Measurements from ENCODE around the gene PPP1R12B. TPM values are rescaled to one million over a fixed set of nuclear protein-coding genes. Genes with fewer than 3 reads are reported as not detected.
"Not testable (repeated sequence)": the region's sequence is repeated elsewhere in the genome, so short reads cannot be mapped to it uniquely, and the experiment has no call there.

PPP1R12B gene
- polyA plus RNA-seq, 1 donor (not counting 4 experiments of a cell fraction or from before 2014, with no cell fraction given): 6.9 TPM

DNA sequence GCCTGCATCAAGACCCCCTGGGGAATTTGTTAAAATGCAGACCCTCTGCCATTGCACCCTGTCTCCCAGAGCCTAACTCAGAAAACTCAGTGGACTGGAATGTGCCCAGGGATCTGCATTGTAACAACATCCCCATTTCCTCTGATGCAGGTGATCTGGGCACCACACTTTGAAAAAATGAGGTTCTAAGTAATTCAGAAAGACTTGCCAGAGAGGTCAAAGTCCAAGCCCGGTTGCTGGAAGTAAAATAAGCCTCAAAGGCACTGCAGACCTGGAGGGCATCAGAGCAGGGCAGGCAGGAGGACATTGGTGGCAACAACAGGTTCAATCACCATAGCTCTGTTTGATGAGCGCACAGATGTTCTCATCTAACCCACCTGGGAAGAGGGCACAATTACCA lies 271.0 kb downstream of the PPP1R12B start:
- Histone ChIP-seq H3K9ac (ENCODE audit: control insufficient read depth, extremely low read depth, insufficient read depth, low read length) (no peak overlapping the region), H3K36me3 (ENCODE audit: control insufficient read depth in 2 of 2, extremely low read depth in 1 of 2, insufficient read depth in 2 of 2, low read length in 2 of 2) (no peaks in the 10 kb centered on the region), H3K27me3 (ENCODE audit: control insufficient read depth, extremely low read depth, insufficient read depth, low read length) (peaks cover 2% of the 10 kb centered on the region), H3K27ac (ENCODE audit: control insufficient read depth, insufficient read depth, low read length) (no peak overlapping the region), H4K20me1 (ENCODE audit: control insufficient read depth, extremely low read depth, insufficient read depth, low read length) (no peaks in the 10 kb centered on the region), H3K4me2 (ENCODE audit: control insufficient read depth, extremely low read depth, insufficient read depth, low read depth, low read length) (no peak overlapping the region), H2AFZ (ENCODE audit: control insufficient read depth, low read length) (no peak overlapping the region), H3K4me1 (ENCODE audit: control insufficient read depth, extremely low read depth, insufficient read depth, low read length) (peaks cover 13% of the 10 kb centered on the region), H3K9me3 (ENCODE audit: control insufficient read depth, low read depth, low read length) (no peaks in the 10 kb centered on the region), H3K4me3 (ENCODE audit: control insufficient read depth in 2 of 3, extremely low read depth in 1 of 3, insufficient read depth in 2 of 3, low read depth in 1 of 3, low read length in 3 of 3) (no peak overlapping the region), H3K79me2 (ENCODE audit: control insufficient read depth, insufficient read depth, low read length) (no peaks in the 10 kb centered on the region), H3K9me1 (ENCODE audit: control insufficient read depth, extremely low read depth, insufficient read depth, low read length) (no peaks in the 10 kb centered on the region)
- DNase-seq (ENCODE audit: low read depth, low spot score) (no peak), FAIRE-seq (no peak)
- dilution Hi-C loops (cut with MboI; ENCODE audit: extremely low pct_ligation_motif_present, low sequenced_read_pairs): no loop called here
- TF ChIP-seq, protein P1, sequence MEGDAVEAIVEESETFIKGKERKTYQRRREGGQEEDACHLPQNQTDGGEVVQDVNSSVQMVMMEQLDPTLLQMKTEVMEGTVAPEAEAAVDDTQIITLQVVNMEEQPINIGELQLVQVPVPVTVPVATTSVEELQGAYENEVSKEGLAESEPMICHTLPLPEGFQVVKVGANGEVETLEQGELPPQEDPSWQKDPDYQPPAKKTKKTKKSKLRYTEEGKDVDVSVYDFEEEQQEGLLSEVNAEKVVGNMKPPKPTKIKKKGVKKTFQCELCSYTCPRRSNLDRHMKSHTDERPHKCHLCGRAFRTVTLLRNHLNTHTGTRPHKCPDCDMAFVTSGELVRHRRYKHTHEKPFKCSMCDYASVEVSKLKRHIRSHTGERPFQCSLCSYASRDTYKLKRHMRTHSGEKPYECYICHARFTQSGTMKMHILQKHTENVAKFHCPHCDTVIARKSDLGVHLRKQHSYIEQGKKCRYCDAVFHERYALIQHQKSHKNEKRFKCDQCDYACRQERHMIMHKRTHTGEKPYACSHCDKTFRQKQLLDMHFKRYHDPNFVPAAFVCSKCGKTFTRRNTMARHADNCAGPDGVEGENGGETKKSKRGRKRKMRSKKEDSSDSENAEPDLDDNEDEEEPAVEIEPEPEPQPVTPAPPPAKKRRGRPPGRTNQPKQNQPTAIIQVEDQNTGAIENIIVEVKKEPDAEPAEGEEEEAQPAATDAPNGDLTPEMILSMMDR (optimal IDR thresholded peaks at IDR 0.05 in 1 of 3, IDR thresholded peaks at IDR 0.05 in 1 of 3, conservative IDR thresholded peaks at IDR 0.05 in 1 of 3; ENCODE audit: extremely low read depth in 1 of 3, insufficient read depth in 2 of 3, low read length in 3 of 3): no peak
- TF ChIP-seq EZH2 (IDR thresholded peaks at IDR 0.05; ENCODE audit: low read length): no peak

DNA sequence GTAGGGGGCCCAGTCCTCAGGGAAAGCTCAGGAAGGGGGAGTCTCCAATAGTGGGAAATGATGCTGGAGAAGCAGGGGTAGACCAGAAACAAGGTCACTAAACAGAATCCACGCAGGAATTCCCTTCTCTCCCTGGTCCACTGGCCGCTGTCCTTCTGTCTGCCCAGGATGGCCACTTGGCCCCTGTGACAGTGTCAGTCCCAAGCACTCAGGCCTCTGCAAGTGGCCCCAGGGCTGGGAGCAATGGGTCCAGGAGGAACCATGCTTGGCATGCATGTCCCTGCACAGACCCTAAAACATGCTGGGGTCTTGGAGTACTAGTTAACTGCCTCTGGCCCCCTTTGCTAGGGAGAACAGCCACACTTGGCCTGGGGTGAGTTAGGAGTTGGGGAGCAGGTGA lies 271.5 kb downstream of the PPP1R12B start:
- H3K4me2 ChIP-seq (ENCODE audit: control insufficient read depth, extremely low read depth, insufficient read depth, low read depth, low read length); H3K79me2 ChIP-seq (ENCODE audit: control insufficient read depth, insufficient read depth, low read length); H4K20me1 ChIP-seq (ENCODE audit: control insufficient read depth, extremely low read depth, insufficient read depth, low read length); dilution Hi-C loops (cut with MboI; ENCODE audit: extremely low pct_ligation_motif_present, low sequenced_read_pairs); H2AFZ ChIP-seq (ENCODE audit: control insufficient read depth, low read length); H3K4me3 ChIP-seq (ENCODE audit: control insufficient read depth in 2 of 3, extremely low read depth in 1 of 3, insufficient read depth in 2 of 3, low read depth in 1 of 3, low read length in 3 of 3); FAIRE-seq; H3K9me1 ChIP-seq (ENCODE audit: control insufficient read depth, extremely low read depth, insufficient read depth, low read length); H3K36me3 ChIP-seq (ENCODE audit: control insufficient read depth in 2 of 2, extremely low read depth in 1 of 2, insufficient read depth in 2 of 2, low read length in 2 of 2); H3K9ac ChIP-seq (ENCODE audit: control insufficient read depth, extremely low read depth, insufficient read depth, low read length); DNase-seq (ENCODE audit: low read depth, low spot score); H3K9me3 ChIP-seq (ENCODE audit: control insufficient read depth, low read depth, low read length); H3K27ac ChIP-seq (ENCODE audit: control insufficient read depth, insufficient read depth, low read length); H3K27me3 ChIP-seq (ENCODE audit: control insufficient read depth, extremely low read depth, insufficient read depth, low read length): not testable (repeated sequence)
- H3K4me1 ChIP-seq (ENCODE audit: control insufficient read depth, extremely low read depth, insufficient read depth, low read length): peaks cover 13% of the 10 kb centered on the region

DNA sequence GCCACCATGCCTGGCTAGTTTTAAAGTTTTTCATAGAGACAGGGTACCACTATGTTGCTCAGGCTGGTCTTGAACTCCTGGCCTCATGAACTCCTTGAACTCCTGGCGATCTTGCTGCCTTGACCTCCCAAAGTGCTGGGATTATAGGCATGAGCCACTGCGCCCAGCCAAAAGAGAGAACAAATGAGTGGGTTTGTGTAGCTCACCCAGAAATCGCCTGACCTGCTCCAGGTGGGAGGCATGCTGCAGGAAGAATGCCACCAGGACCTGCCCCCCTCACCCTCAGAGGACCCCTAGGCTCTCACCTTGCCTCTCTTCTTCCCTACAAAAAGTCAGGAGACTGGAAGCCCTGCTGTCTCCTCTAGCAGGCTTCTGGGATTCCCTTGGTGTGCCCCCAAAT lies 272.9 kb downstream of the PPP1R12B start:
- H4K20me1 ChIP-seq (ENCODE audit: control insufficient read depth, extremely low read depth, insufficient read depth, low read length): no peaks in the 10 kb centered on the region
- H3K27ac ChIP-seq (ENCODE audit: control insufficient read depth, insufficient read depth, low read length): no peak overlapping the region
- DNase-seq (ENCODE audit: low read depth, low spot score) (no peak), FAIRE-seq (no peak)
- TF ChIP-seq, protein P1 (optimal IDR thresholded peaks at IDR 0.05 in 1 of 3, IDR thresholded peaks at IDR 0.05 in 1 of 3, conservative IDR thresholded peaks at IDR 0.05 in 1 of 3; ENCODE audit: extremely low read depth in 1 of 3, insufficient read depth in 2 of 3, low read length in 3 of 3): no peak
- no peak for TF ChIP-seq EZH2 (IDR thresholded peaks at IDR 0.05; ENCODE audit: low read length)
- no peaks in the 10 kb centered on the region for H3K9me3 ChIP-seq (ENCODE audit: control insufficient read depth, low read depth, low read length)
- peaks cover 8% of the 10 kb centered on the region for H3K4me1 ChIP-seq (ENCODE audit: control insufficient read depth, extremely low read depth, insufficient read depth, low read length)
- H3K9me1 ChIP-seq (ENCODE audit: control insufficient read depth, extremely low read depth, insufficient read depth, low read length): no peaks in the 10 kb centered on the region
- H3K4me3 ChIP-seq (ENCODE audit: control insufficient read depth in 2 of 3, extremely low read depth in 1 of 3, insufficient read depth in 2 of 3, low read depth in 1 of 3, low read length in 3 of 3): no peak overlapping the region
- H2AFZ ChIP-seq (ENCODE audit: control insufficient read depth, low read length): no peak overlapping the region
- H3K9ac ChIP-seq (ENCODE audit: control insufficient read depth, extremely low read depth, insufficient read depth, low read length): no peak overlapping the region
- no peaks in the 10 kb centered on the region for H3K36me3 ChIP-seq (ENCODE audit: control insufficient read depth in 2 of 2, extremely low read depth in 1 of 2, insufficient read depth in 2 of 2, low read length in 2 of 2)
- no peaks in the 10 kb centered on the region for H3K79me2 ChIP-seq (ENCODE audit: control insufficient read depth, insufficient read depth, low read length)
- dilution Hi-C loops (cut with MboI; ENCODE audit: extremely low pct_ligation_motif_present, low sequenced_read_pairs): no loop called here
- peaks cover 7% of the 10 kb centered on the region for H3K27me3 ChIP-seq (ENCODE audit: control insufficient read depth, extremely low read depth, insufficient read depth, low read length)
- no peak overlapping the region for H3K4me2 ChIP-seq (ENCODE audit: control insufficient read depth, extremely low read depth, insufficient read depth, low read depth, low read length)

All from keratinocyte (primary cell).